K562 (cell line): ENCODE measurements around the gene NDUFA13. TPM values are rescaled to one million over a fixed set of nuclear protein-coding genes. Genes with fewer than 3 reads are reported as not detected.

Experiments
- ATAC-seq: fragments of 200-7000 bp; cut with Tn5 transposase; 3 replicates; pipeline ENCODE4 v1.9.1; 2020; ENCODE audit warnings: moderate library complexity
- BruUV-seq: library from RNA; stranded (reverse); fragments of 400-500 nt; replicated peaks from 2 replicates; lab custom pipeline; 2021; lab: Mats Ljungman, UMichigan
- CTCF ChIA-PET: fragments of 300-600 bp; formaldehyde crosslinking; extraction: SDS; loops from one replicate; lab custom pipeline; 2021; ENCODE audit warnings: low intra/inter-chr PET ratio; lab: Yijun Ruan, JAX
- POLR2A ChIA-PET: fragments of 300-600, 350-650 bp; sonication (Branson Sonifier 250); formaldehyde crosslinking; extraction: SDS; loops from one replicate; lab custom pipeline; 2021; ENCODE audit warnings: antibody characterized with exemption, inconsistent platforms; lab: Yijun Ruan, JAX
- DNase-seq, 4 experiments: peaks; one replicate each; pipeline versions ENCODE4 v3.0.0 to v3.0.0-alpha.2; 2011 to 2018; ENCODE audit warnings: low spot score in 3 of 4, mixed read lengths in 3 of 4; ENCODE audit errors: extremely low read depth in 1 of 4
- FAIRE-seq: peaks from 2 replicates; lab custom pipeline; 2011; peaks lifted over from hg19 to GRCh38; lab: Jason Lieb, UNC
- H2AFZ ChIP-seq: 2 replicates; pipeline ENCODE4 v1.6.0; 2011; ENCODE audit warnings: low read depth, low read length, control low read depth, inconsistent platforms
- H3K27ac ChIP-seq: fragments of 200-600 bp; 3 replicates; pipeline ENCODE4 v1.8.0; 2011; ENCODE audit warnings: low read depth, mild to moderate bottlenecking, control low read depth, inconsistent platforms, low read length, moderate library complexity, mixed read lengths; ENCODE audit errors: extremely low read depth
- H3K27me3 ChIP-seq, 2 experiments: fragments of 300-600 bp in 1 of 2; 2 replicates in 1 of 2; 3 replicates in 1 of 2; pipeline versions ENCODE4 v1.6.0 to v1.8.0; 2011; ENCODE audit warnings: inconsistent platforms in 2 of 2, low read length in 2 of 2, mild to moderate bottlenecking in 1 of 2, mixed read lengths in 1 of 2, moderate library complexity in 1 of 2; ENCODE audit not compliant: control insufficient read depth in 2 of 2, insufficient read depth in 2 of 2
- H3K36me3 ChIP-seq: fragments of 300-600 bp; 3 replicates; pipeline ENCODE4 v1.8.0; 2011; ENCODE audit warnings: mild to moderate bottlenecking, low read length, inconsistent platforms; ENCODE audit not compliant: control insufficient read depth, insufficient read depth
- H3K4me1 ChIP-seq, 2 experiments: fragments of 200-600 bp in 1 of 2; replicated peaks in 1 of 2; 2 replicates in 1 of 2; 3 replicates in 1 of 2; pipeline versions ENCODE4 v1.5.1 to v1.8.0; 2011; ENCODE audit warnings: inconsistent platforms in 2 of 2, low read length in 2 of 2, mild to moderate bottlenecking in 1 of 2, mixed read lengths in 1 of 2, moderate library complexity in 1 of 2; ENCODE audit not compliant: control insufficient read depth in 2 of 2, insufficient read depth in 2 of 2
- H3K4me2 ChIP-seq: 2 replicates; pipeline ENCODE4 v1.6.1; 2011; ENCODE audit warnings: low read length, control low read depth, inconsistent platforms, mixed read lengths; ENCODE audit not compliant: insufficient read depth
- H3K4me3 ChIP-seq: fragments of 200-600 bp; sonication (generic), shearing (Covaris generic); 2 replicates; pipeline ENCODE4 v1.5.1; 2016; ENCODE audit warnings: control low read depth, inconsistent platforms
- H3K79me2 ChIP-seq: fragments of 200-600 bp; 3 replicates; pipeline ENCODE4 v1.8.0; 2011; ENCODE audit warnings: low read length, inconsistent platforms; ENCODE audit not compliant: control insufficient read depth, insufficient read depth
- H3K9ac ChIP-seq, 2 experiments: 2 replicates each; pipeline versions ENCODE4 v1.6.0 to v1.6.1; 2011; ENCODE audit warnings: low read depth in 2 of 2, low read length in 2 of 2, control low read depth in 1 of 2, inconsistent platforms in 1 of 2, mild to moderate bottlenecking in 1 of 2, mixed read lengths in 1 of 2; ENCODE audit not compliant: insufficient read depth in 1 of 2
- H3K9me1 ChIP-seq: one replicate; pipeline ENCODE4 v1.6.0; 2011; ENCODE audit warnings: inconsistent platforms, mild to moderate bottlenecking, low read length, moderate library complexity; ENCODE audit not compliant: control insufficient read depth, insufficient read depth
- H3K9me3 ChIP-seq: replicated peaks from 2 replicates; pipeline ENCODE4 v1.5.1; 2011; ENCODE audit warnings: low read depth, low read length, inconsistent platforms; ENCODE audit not compliant: control insufficient read depth, insufficient read depth
- H4K20me1 ChIP-seq: replicated peaks from 2 replicates; pipeline ENCODE4 v1.6.1; 2011; ENCODE audit warnings: low read length, inconsistent platforms, mixed read lengths; ENCODE audit not compliant: control insufficient read depth, insufficient read depth
- BMI1 ChIP-seq: fragments of 150-350 bp; IDR thresholded peaks from 2 replicates; pipeline ENCODE4 v1.6.1; 2014; ENCODE audit warnings: low read length
- E2F3 ChIP-seq: fragments of 250-450 bp; sonication (Bioruptor Pico); IDR thresholded peaks from 2 replicates; pipeline ENCODE4 v1.4.0; 2020; ENCODE audit warnings: mild to moderate bottlenecking
- FOXK2 ChIP-seq, 2 experiments: fragments of 450-650 bp; IDR thresholded peaks in 1 of 2; conservative IDR thresholded peaks in 1 of 2; 2 replicates each; pipeline ENCODE4 v1.6.1; 2016; ENCODE audit warnings: low read depth in 2 of 2, mild to moderate bottlenecking in 1 of 2
- PHF21A ChIP-seq: fragments of 450-650 bp; IDR thresholded peaks from 2 replicates; pipeline ENCODE4 v1.6.1; 2017; ENCODE audit warnings: low read depth, borderline replicate concordance
- PRMT5 ChIP-seq: sonication (generic); formaldehyde crosslinking; IDR thresholded peaks from 2 replicates; pipeline ENCODE4 v1.5.0; 2020; ENCODE audit warnings: missing genetic modification reagents
- RAD21 ChIP-seq, 2 experiments: fragments of 250-450 bp in 1 of 2; fragments of 450-650 bp in 1 of 2; sonication (Bioruptor Pico) in 1 of 2; formaldehyde crosslinking in 1 of 2; IDR thresholded peaks in 1 of 2; conservative IDR thresholded peaks in 1 of 2; 2 replicates each; pipeline versions ENCODE4 v1.4.0 to v1.8.0; 2020 to 2022; ENCODE audit warnings: mild to moderate bottlenecking in 2 of 2, moderate library complexity in 1 of 2
- ZKSCAN8 ChIP-seq: fragments of 200-800 bp; sonication (Bioruptor generic); IDR thresholded peaks from 2 replicates; pipeline ENCODE4 v1.6.1; 2016; ENCODE audit warnings: missing genetic modification characterization, missing compliant biosample characterization
- ZNF12 ChIP-seq: sonication (generic); formaldehyde crosslinking; IDR thresholded peaks from 2 replicates; pipeline ENCODE4 v1.4.0; 2020; ENCODE audit warnings: mild to moderate bottlenecking, missing genetic modification reagents
- ZNF24 ChIP-seq: fragments of 450-650 bp; IDR thresholded peaks from 2 replicates; pipeline ENCODE4 v1.6.1; 2016
- WGBS: fragments of 100-300 bp; shearing (Covaris generic); methylation state at CpG from one replicate; pipeline ENCODE4 v1.1.6; 2016; ENCODE audit warnings: low coverage, mixed read lengths; ENCODE audit not compliant: insufficient coverage; ENCODE audit errors: missing lambda C conversion rate; 5-methylcytosine and 5-hydroxymethylcytosine counted together
- in situ Hi-C: fragments of 300-500 bp; cut with MboI; formaldehyde crosslinking; loops from 4 replicates; pipeline ENCODE4 v1.15.0; 2018; ENCODE audit warnings: inconsistent platforms, mixed read lengths
- intact Hi-C: fragments of 100-400 bp; cut with micrococcal nuclease; formaldehyde crosslinking; loops from 2 replicates; pipeline ENCODE4 v1.14.2; 2022
- polyA plus RNA-seq, 8 experiments: library from polyadenylated mRNA; depleted of rRNA in 4 of 8; stranded (reverse) in 5 of 8; unstranded in 3 of 8; fragments of >200 nt; fragmentation: Nextera tagmentation in 2 of 8; fragmentation: Illumina TruSeq in 1 of 8; extraction: Ambion mirVana in 2 of 8; extraction: Trizol in 1 of 8; gene quantifications; 2 replicates each; pipeline versions ENCODE4 v1.2.1 to v1.2.3, GENCODE V29; 2011 to 2014; ENCODE audit warnings: inconsistent platforms in 1 of 8, missing spikeins in 1 of 8
- total RNA-seq, 7 experiments: library from RNA; depleted of rRNA in 6 of 7; stranded (reverse); fragments of >200 nt in 6 of 7; fragmentation: Illumina TruSeq in 2 of 7; extraction: Trizol in 2 of 7; gene quantifications; 2 replicates each; pipeline versions ENCODE4 v1.2.1 to v1.2.3, GENCODE V29; 2011 to 2021; ENCODE audit warnings: low replicate concordance in 1 of 7
- TF ChIP-seq, protein P1 (sequence below): fragments of 450-650 bp; formaldehyde crosslinking; IDR thresholded peaks from 2 replicates; pipeline ENCODE4 v1.4.0; 2020; ENCODE audit warnings: mild to moderate bottlenecking, moderate library complexity
- TF ChIP-seq, protein P2 (sequence below): fragments of 250-450 bp; sonication (Bioruptor Pico); IDR thresholded peaks from 2 replicates; pipeline ENCODE4 v1.5.0; 2022; ENCODE audit warnings: mild to moderate bottlenecking
- TF ChIP-seq, protein P3 (sequence below): sonication (generic); formaldehyde crosslinking; IDR thresholded peaks from 2 replicates; pipeline ENCODE4 v1.8.0; 2022; ENCODE audit warnings: missing genetic modification reagents, mild to moderate bottlenecking, borderline replicate concordance
- TF ChIP-seq, protein P4 (sequence below): sonication (generic); formaldehyde crosslinking; IDR thresholded peaks from 2 replicates; pipeline ENCODE4 v1.8.1; 2023; ENCODE audit warnings: mild to moderate bottlenecking, missing genetic modification reagents

NDUFA13 gene
- total and polyA plus RNA-seq, 9 of the 15 experiments (the other 6 are each of a cell fraction or from before 2014, with no cell fraction given): 146 to 596 (median 429) TPM

DNA sequence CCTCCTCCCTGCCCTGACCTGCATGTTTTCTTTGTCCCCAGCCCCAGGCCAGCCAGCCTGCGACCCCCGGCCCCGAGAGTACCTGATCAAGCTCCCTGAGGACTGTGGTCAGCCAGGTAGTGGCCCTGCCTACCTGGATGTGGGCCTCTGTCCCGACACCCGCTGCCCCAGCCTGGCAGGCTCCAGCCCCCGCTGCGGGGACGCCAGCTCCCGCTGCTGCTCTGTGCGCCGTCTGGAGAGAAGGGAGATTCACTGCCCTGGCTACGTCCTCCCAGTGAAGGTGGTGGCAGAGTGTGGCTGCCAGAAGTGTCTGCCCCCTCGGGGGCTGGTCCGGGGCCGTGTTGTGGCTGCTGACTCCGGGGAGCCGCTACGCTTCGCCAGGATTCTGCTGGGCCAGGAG, 27.6 kb downstream of the NDUFA13 start:
- FAIRE-seq (no peak), DNase-seq (no peak), ATAC-seq (no peak)
- WGBS: 34% methylated on average over 19 of the region's 19 CpGs
- H2AFZ ChIP-seq: no peak overlapping the region
- H3K4me2 ChIP-seq: no peak overlapping the region
- intact Hi-C loops (no loop called here), in situ Hi-C loops (loop anchor here (25.0 kb wide), 1 partner anchor 94 kb away; the partner anchor contains the start of genes GMIP and LPAR2)
- no peak overlapping the region for H3K27ac ChIP-seq
- H4K20me1 ChIP-seq: no peaks in the 10 kb centered on the region
- H3K4me3 ChIP-seq: no peak overlapping the region
- ChIA-PET POLR2A (interaction anchor here (0.6 to 0.8 kb wide), 2 partner anchors 12 to 343 kb away, joined by 3 to 6 read pairs; no protein-coding TSS in a partner anchor), CTCF (no interaction called here)
- H3K36me3 ChIP-seq: no peaks in the 10 kb centered on the region
- H3K9me3 ChIP-seq: no peaks in the 10 kb centered on the region; the same call in 1 of the 2 replicates
- no peaks in the 10 kb centered on the region for H3K79me2 ChIP-seq
- peaks cover 2 to 68% of the 10 kb centered on the region in 2 experiments; a peak in 2 of 5 replicates for H3K4me1 ChIP-seq
- H3K27me3 ChIP-seq: peaks cover 3 to 23% of the 10 kb centered on the region in 2 experiments; a peak in 3 of 5 replicates
- H3K9ac ChIP-seq: no peak overlapping the region
- no peaks in the 10 kb centered on the region for H3K9me1 ChIP-seq
- no TSS peak for BruUV-seq
- no peak for TF ChIP-seq RAD21 (CRISPR knock-in tag; conservative IDR thresholded peaks at IDR 0.05 in 1 of 2, IDR thresholded peaks at IDR 0.05 in 1 of 2)
- no peak for TF ChIP-seq ZNF24
- TF ChIP-seq, protein P1, sequence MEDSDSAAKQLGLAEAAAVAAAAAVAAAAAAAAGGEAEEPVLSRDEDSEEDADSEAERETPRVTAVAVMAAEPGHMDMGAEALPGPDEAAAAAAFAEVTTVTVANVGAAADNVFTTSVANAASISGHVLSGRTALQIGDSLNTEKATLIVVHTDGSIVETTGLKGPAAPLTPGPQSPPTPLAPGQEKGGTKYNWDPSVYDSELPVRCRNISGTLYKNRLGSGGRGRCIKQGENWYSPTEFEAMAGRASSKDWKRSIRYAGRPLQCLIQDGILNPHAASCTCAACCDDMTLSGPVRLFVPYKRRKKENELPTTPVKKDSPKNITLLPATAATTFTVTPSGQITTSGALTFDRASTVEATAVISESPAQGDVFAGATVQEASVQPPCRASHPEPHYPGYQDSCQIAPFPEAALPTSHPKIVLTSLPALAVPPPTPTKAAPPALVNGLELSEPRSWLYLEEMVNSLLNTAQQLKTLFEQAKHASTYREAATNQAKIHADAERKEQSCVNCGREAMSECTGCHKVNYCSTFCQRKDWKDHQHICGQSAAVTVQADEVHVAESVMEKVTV (CRISPR knock-in tag): no peak
- TF ChIP-seq, protein P2, sequence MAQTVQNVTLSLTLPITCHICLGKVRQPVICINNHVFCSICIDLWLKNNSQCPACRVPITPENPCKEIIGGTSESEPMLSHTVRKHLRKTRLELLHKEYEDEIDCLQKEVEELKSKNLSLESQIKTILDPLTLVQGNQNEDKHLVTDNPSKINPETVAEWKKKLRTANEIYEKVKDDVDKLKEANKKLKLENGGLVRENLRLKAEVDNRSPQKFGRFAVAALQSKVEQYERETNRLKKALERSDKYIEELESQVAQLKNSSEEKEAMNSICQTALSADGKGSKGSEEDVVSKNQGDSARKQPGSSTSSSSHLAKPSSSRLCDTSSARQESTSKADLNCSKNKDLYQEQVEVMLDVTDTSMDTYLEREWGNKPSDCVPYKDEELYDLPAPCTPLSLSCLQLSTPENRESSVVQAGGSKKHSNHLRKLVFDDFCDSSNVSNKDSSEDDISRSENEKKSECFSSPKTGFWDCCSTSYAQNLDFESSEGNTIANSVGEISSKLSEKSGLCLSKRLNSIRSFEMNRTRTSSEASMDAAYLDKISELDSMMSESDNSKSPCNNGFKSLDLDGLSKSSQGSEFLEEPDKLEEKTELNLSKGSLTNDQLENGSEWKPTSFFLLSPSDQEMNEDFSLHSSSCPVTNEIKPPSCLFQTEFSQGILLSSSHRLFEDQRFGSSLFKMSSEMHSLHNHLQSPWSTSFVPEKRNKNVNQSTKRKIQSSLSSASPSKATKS (CRISPR knock-in tag): no peak
- no peak for TF ChIP-seq FOXK2 (conservative IDR thresholded peaks at IDR 0.05 in 1 of 2, IDR thresholded peaks at IDR 0.05 in 1 of 2; ENCODE audit: low read depth in 2 of 2)
- TF ChIP-seq PRMT5 (CRISPR knock-in tag): no peak
- TF ChIP-seq, protein P3, sequence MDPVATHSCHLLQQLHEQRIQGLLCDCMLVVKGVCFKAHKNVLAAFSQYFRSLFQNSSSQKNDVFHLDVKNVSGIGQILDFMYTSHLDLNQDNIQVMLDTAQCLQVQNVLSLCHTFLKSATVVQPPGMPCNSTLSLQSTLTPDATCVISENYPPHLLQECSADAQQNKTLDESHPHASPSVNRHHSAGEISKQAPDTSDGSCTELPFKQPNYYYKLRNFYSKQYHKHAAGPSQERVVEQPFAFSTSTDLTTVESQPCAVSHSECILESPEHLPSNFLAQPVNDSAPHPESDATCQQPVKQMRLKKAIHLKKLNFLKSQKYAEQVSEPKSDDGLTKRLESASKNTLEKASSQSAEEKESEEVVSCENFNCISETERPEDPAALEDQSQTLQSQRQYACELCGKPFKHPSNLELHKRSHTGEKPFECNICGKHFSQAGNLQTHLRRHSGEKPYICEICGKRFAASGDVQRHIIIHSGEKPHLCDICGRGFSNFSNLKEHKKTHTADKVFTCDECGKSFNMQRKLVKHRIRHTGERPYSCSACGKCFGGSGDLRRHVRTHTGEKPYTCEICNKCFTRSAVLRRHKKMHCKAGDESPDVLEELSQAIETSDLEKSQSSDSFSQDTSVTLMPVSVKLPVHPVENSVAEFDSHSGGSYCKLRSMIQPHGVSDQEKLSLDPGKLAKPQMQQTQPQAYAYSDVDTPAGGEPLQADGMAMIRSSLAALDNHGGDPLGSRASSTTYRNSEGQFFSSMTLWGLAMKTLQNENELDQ (CRISPR knock-in tag): no peak
- TF ChIP-seq, protein P4, sequence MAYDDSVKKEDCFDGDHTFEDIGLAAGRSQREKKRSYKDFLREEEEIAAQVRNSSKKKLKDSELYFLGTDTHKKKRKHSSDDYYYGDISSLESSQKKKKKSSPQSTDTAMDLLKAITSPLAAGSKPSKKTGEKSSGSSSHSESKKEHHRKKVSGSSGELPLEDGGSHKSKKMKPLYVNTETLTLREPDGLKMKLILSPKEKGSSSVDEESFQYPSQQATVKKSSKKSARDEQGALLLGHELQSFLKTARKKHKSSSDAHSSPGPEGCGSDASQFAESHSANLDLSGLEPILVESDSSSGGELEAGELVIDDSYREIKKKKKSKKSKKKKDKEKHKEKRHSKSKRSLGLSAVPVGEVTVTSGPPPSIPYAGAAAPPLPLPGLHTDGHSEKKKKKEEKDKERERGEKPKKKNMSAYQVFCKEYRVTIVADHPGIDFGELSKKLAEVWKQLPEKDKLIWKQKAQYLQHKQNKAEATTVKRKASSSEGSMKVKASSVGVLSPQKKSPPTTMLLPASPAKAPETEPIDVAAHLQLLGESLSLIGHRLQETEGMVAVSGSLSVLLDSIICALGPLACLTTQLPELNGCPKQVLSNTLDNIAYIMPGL (CRISPR knock-in tag): no peak
- no peak for TF ChIP-seq BMI1
- TF ChIP-seq ZKSCAN8: no peak
- TF ChIP-seq PHF21A: no peak
- no peak for TF ChIP-seq E2F3 (CRISPR knock-in tag)
- TF ChIP-seq ZNF12 (CRISPR knock-in tag): no peak
